H9 (cell line): ENCODE measurements around the gene FDPS. TPM values are rescaled to one million over a fixed set of nuclear protein-coding genes. Genes with fewer than 3 reads are reported as not detected.

Source experiments
- DNase-seq: peaks from one replicate; pipeline ENCODE4 v3.0.0-alpha.2; 2017
- H2AFZ ChIP-seq: one replicate; pipeline ENCODE4 v1.6.1; 2013; ENCODE audit warnings: mild to moderate bottlenecking, low read length, control low read depth, moderate library complexity
- H2AK5ac ChIP-seq: 2 replicates; pipeline ENCODE4 v1.6.1; 2013; ENCODE audit warnings: low read length, control low read depth, mixed read lengths; ENCODE audit not compliant: insufficient read length
- H2BK120ac ChIP-seq: one replicate; pipeline ENCODE4 v1.6.1; 2013; ENCODE audit warnings: low read depth, mild to moderate bottlenecking, low read length, control low read depth, inconsistent platforms; ENCODE audit not compliant: poor library complexity, severe bottlenecking
- H2BK12ac ChIP-seq: 2 replicates; pipeline ENCODE4 v1.6.1; 2013; ENCODE audit warnings: low read length, control low read depth, mixed read lengths, low read depth; ENCODE audit not compliant: insufficient read length
- H2BK15ac ChIP-seq: 2 replicates; pipeline ENCODE4 v1.6.1; 2013; ENCODE audit warnings: low read depth, low read length, control low read depth
- H2BK20ac ChIP-seq: one replicate; pipeline ENCODE4 v1.6.1; 2013; ENCODE audit warnings: low read depth, mild to moderate bottlenecking, low read length, control low read depth, inconsistent platforms; ENCODE audit not compliant: poor library complexity, severe bottlenecking
- H2BK5ac ChIP-seq: 2 replicates; pipeline ENCODE4 v1.6.1; 2013; ENCODE audit warnings: low read length, control low read depth, mixed read lengths; ENCODE audit not compliant: insufficient read length
- H3K14ac ChIP-seq: 2 replicates; pipeline ENCODE4 v1.6.1; 2013; ENCODE audit warnings: low read length, control low read depth; ENCODE audit not compliant: insufficient read depth
- H3K18ac ChIP-seq: 2 replicates; pipeline ENCODE4 v1.6.1; 2013; ENCODE audit warnings: low read depth, mild to moderate bottlenecking, mixed read lengths, low read length, control low read depth; ENCODE audit not compliant: insufficient read length
- H3K23ac ChIP-seq: 2 replicates; pipeline ENCODE4 v1.6.1; 2013; ENCODE audit warnings: low read length, control low read depth, mixed read lengths, low read depth; ENCODE audit not compliant: insufficient read length
- H3K23me2 ChIP-seq: 2 replicates; pipeline ENCODE4 v1.6.1; 2013; ENCODE audit warnings: low read depth, mild to moderate bottlenecking, mixed read lengths, low read length, control low read depth; ENCODE audit not compliant: insufficient read length, poor library complexity, severe bottlenecking
- H3K27ac ChIP-seq: 2 replicates; pipeline ENCODE4 v1.5.1; 2013; ENCODE audit warnings: low read length, control low read depth, mixed read lengths, low read depth; ENCODE audit not compliant: insufficient read length
- H3K27me3 ChIP-seq: 2 replicates; pipeline ENCODE4 v1.6.1; 2013; ENCODE audit warnings: low read length, control low read depth, inconsistent platforms; ENCODE audit not compliant: insufficient read depth
- H3K4ac ChIP-seq: 2 replicates; pipeline ENCODE4 v1.6.1; 2013; ENCODE audit warnings: low read depth, mild to moderate bottlenecking, control low read depth, inconsistent platforms, low read length, moderate library complexity
- H3K4me1 ChIP-seq: 2 replicates; pipeline ENCODE4 v1.6.1; 2013; ENCODE audit warnings: low read length, control low read depth, inconsistent platforms; ENCODE audit not compliant: insufficient read depth
- H3K4me2 ChIP-seq: 2 replicates; pipeline ENCODE4 v1.6.1; 2013; ENCODE audit warnings: low read length, control low read depth, mixed read lengths; ENCODE audit not compliant: insufficient read length, insufficient read depth
- H3K56ac ChIP-seq: 2 replicates; pipeline ENCODE4 v1.6.1; 2013; ENCODE audit warnings: low read depth, mild to moderate bottlenecking, mixed read lengths, low read length, control low read depth; ENCODE audit not compliant: insufficient read length
- H3K79me1 ChIP-seq: 2 replicates; pipeline ENCODE4 v1.6.1; 2013; ENCODE audit warnings: low read depth, mild to moderate bottlenecking, moderate library complexity, low read length, control low read depth, inconsistent platforms; ENCODE audit not compliant: insufficient read depth, poor library complexity, severe bottlenecking
- H3K79me2 ChIP-seq: 2 replicates; pipeline ENCODE4 v1.6.1; 2013; ENCODE audit warnings: low read length, control low read depth, inconsistent platforms; ENCODE audit not compliant: insufficient read depth
- H3K9ac ChIP-seq: 2 replicates; pipeline ENCODE4 v1.6.1; 2013; ENCODE audit warnings: low read length, control low read depth, mixed read lengths; ENCODE audit not compliant: insufficient read length; ENCODE audit errors: extremely low read depth
- H3K9me3 ChIP-seq: one replicate; pipeline ENCODE4 v1.6.1; 2013; ENCODE audit warnings: low read depth, low read length, inconsistent platforms; ENCODE audit not compliant: control insufficient read depth
- H3T11ph ChIP-seq: one replicate; pipeline ENCODE4 v1.6.1; 2013; ENCODE audit warnings: mild to moderate bottlenecking, low read length, control low read depth, inconsistent platforms
- H4K20me1 ChIP-seq: one replicate; pipeline ENCODE4 v1.6.1; 2013; ENCODE audit not compliant: control insufficient read depth, insufficient read length, insufficient read depth
- H4K5ac ChIP-seq: 2 replicates; pipeline ENCODE4 v1.6.1; 2013; ENCODE audit warnings: low read depth, mild to moderate bottlenecking, mixed read lengths, low read length, control low read depth; ENCODE audit not compliant: insufficient read length
- H4K8ac ChIP-seq: replicated peaks from 2 replicates; pipeline ENCODE4 v1.6.1; 2013; ENCODE audit warnings: low read length, control low read depth, mixed read lengths, low read depth; ENCODE audit not compliant: insufficient read length
- H4K91ac ChIP-seq: 2 replicates; pipeline ENCODE4 v1.6.1; 2013; ENCODE audit warnings: low read depth, mild to moderate bottlenecking, moderate library complexity, mixed read lengths, low read length, control low read depth; ENCODE audit not compliant: insufficient read length
- H3K27ac Mint-ChIP-seq, 3 experiments: 2 replicates in 2 of 3; 3 replicates in 1 of 3; pipeline ENCODE4 v1.8.0; 2020 to 2021; ENCODE audit warnings: mixed read lengths in 3 of 3, mild to moderate bottlenecking in 1 of 3, moderate library complexity in 1 of 3
- H3K27me3 Mint-ChIP-seq: 2 replicates; pipeline ENCODE4 v1.8.0; 2021; ENCODE audit warnings: low read depth, mild to moderate bottlenecking, moderate library complexity, mixed read lengths
- H3K36me3 Mint-ChIP-seq, 3 experiments: 2 replicates in 2 of 3; 3 replicates in 1 of 3; pipeline ENCODE4 v1.8.0; 2020 to 2021; ENCODE audit warnings: low read depth in 3 of 3, mixed read lengths in 3 of 3; ENCODE audit not compliant: insufficient read depth in 1 of 3
- H3K4me1 Mint-ChIP-seq, 2 experiments: 2 replicates each; pipeline ENCODE4 v1.8.0; 2020; ENCODE audit warnings: mixed read lengths in 2 of 2
- H3K4me3 Mint-ChIP-seq, 2 experiments: 2 replicates in 1 of 2; 3 replicates in 1 of 2; pipeline ENCODE4 v1.8.0; 2020 to 2021; ENCODE audit warnings: mild to moderate bottlenecking in 2 of 2, mixed read lengths in 2 of 2, moderate library complexity in 1 of 2
- H3K9me3 Mint-ChIP-seq, 2 experiments: 2 replicates in 1 of 2; 3 replicates in 1 of 2; pipeline ENCODE4 v1.8.0; 2020; ENCODE audit warnings: mild to moderate bottlenecking in 2 of 2, mixed read lengths in 2 of 2, moderate library complexity in 1 of 2
- CTCF ChIP-seq: fragments of 200-600 bp; sonication (generic); conservative IDR thresholded peaks from 3 replicates; pipeline ENCODE4 v1.8.0; 2021; ENCODE audit warnings: antibody characterized with exemption, mild to moderate bottlenecking
- WGBS: extraction: QIAGEN DNeasy Blood & Tissue Kit; methylation state at CpG from one replicate; pipeline ENCODE4 v1.1.7; 2013; ENCODE audit warnings: missing lambda C conversion rate, low lambda C conversion rate, mixed read lengths; ENCODE audit not compliant: insufficient read length; ENCODE audit errors: extremely low coverage; 5-methylcytosine and 5-hydroxymethylcytosine counted together
- total RNA-seq: library from RNA; stranded (reverse); gene quantifications from 2 replicates; pipeline ENCODE4 v1.2.1, GENCODE V29; 2021

FDPS gene
- total RNA-seq, 1 experiment from 2014 or later, result 273 TPM

GRCh38 chr1:155326631-155327037, 18.0 kb downstream of the FDPS start:
- Mint-ChIP-seq H3K9me3 (no peaks in the 10 kb centered on the region), H3K27ac (no peak overlapping the region), H3K36me3 (peaks cover 15 to 50% (median 48%) of the 10 kb centered on the region in 3 experiments; a peak in 6 of 7 replicates)

More at GRCh38 chr1:155326631-155327037, 18.0 kb downstream of the FDPS start:
- Histone ChIP-seq H2AFZ (no peak overlapping the region), H3K4me2 (no peak overlapping the region), H3K23me2 (peaks cover 24% of the 10 kb centered on the region), H4K91ac (no peak overlapping the region), H3K9me3 (no peaks in the 10 kb centered on the region), H4K20me1 (no peaks in the 10 kb centered on the region), H3T11ph (no peak overlapping the region), H2BK15ac (no peak overlapping the region), H2BK5ac (no peak overlapping the region), H3K14ac (no peak overlapping the region; the same call in 1 of the 2 replicates), H3K9ac (no peak overlapping the region), H2BK20ac (no peak overlapping the region), H3K4me1 (peaks cover 2% of the 10 kb centered on the region; the same call in 1 of the 2 replicates), H3K79me2 (no peaks in the 10 kb centered on the region), H3K79me1 (no peaks in the 10 kb centered on the region), H2BK12ac (no peak overlapping the region), H3K4ac (no peak overlapping the region), H3K56ac (no peak overlapping the region), H4K8ac (no peak overlapping the region), H3K18ac (no peak overlapping the region), H3K27ac (no peak overlapping the region), H3K23ac (no peak overlapping the region), H2BK120ac (no peak overlapping the region), H3K27me3 (no peaks in the 10 kb centered on the region), H2AK5ac (no peak overlapping the region), H4K5ac (no peak overlapping the region)
- Mint-ChIP-seq H3K4me3 (no peak overlapping the region), H3K4me1 (peaks cover 18% of the 10 kb centered on the region in 2 experiments), H3K27me3 (no peaks in the 10 kb centered on the region; the same call in 1 of the 2 replicates)
- no peak for TF ChIP-seq CTCF
- no CpG with 5 or more reads among the region's 7 CpGs for WGBS
- DNase-seq, result no peak
